ENCODE data around the gene B3GALT5.

B3GALT5 gene

GRCh38 chr21:39663742-39664492 lies 51.2 kb downstream of the B3GALT5 start:
- no peak for DNase-seq (ENCODE audit: low read depth)
- TF ChIP-seq CTCF (IDR thresholded peaks at IDR 0.05; ENCODE audit: low read depth, low read length, missing control alignments), result no peak

GRCh38 chr21:39664586-39664985 lies 51.8 kb downstream of the B3GALT5 start:
- DNase-seq (ENCODE audit: low read depth), result no peak
- TF ChIP-seq CTCF (IDR thresholded peaks at IDR 0.05; ENCODE audit: low read depth, low read length, missing control alignments), result no peak

More at GRCh38 chr21:39663742-39664492, 51.2 kb downstream of the B3GALT5 start:
- no peak overlapping the region for H3K4me3 ChIP-seq (ENCODE audit: low read depth, low read length)

GRCh38 chr21:39666026-39666425 lies 53.3 kb downstream of the B3GALT5 start:
- no peak for DNase-seq (ENCODE audit: low read depth)
- H3K4me3 ChIP-seq (ENCODE audit: low read depth, low read length), result no peak overlapping the region
- TF ChIP-seq CTCF (IDR thresholded peaks at IDR 0.05; ENCODE audit: low read depth, low read length, missing control alignments), result no peak

More at GRCh38 chr21:39664586-39664985, 51.8 kb downstream of the B3GALT5 start:
- no peak overlapping the region for H3K4me3 ChIP-seq (ENCODE audit: low read depth, low read length)

GRCh38 chr21:39666681-39667315 lies 54.1 kb downstream of the B3GALT5 start:
- TF ChIP-seq CTCF (IDR thresholded peaks at IDR 0.05; ENCODE audit: low read depth, low read length, missing control alignments), result no peak
- no peak for DNase-seq (ENCODE audit: low read depth)
- H3K4me3 ChIP-seq (ENCODE audit: low read depth, low read length), result no peak overlapping the region

GRCh38 chr21:39667353-39667891 lies 54.7 kb downstream of the B3GALT5 start:
- H3K4me3 ChIP-seq (ENCODE audit: low read depth, low read length), result no peak overlapping the region
- no peak for DNase-seq (ENCODE audit: low read depth)
- no peak for TF ChIP-seq CTCF (IDR thresholded peaks at IDR 0.05; ENCODE audit: low read depth, low read length, missing control alignments)

GRCh38 chr21:39668369-39668768 lies 55.6 kb downstream of the B3GALT5 start:
- no peak overlapping the region for H3K4me3 ChIP-seq (ENCODE audit: low read depth, low read length)
- no peak for DNase-seq (ENCODE audit: low read depth)
- TF ChIP-seq CTCF (IDR thresholded peaks at IDR 0.05; ENCODE audit: low read depth, low read length, missing control alignments), result no peak
